HG03460 (cell line): Measurements from ENCODE around the gene PTPRO.

Experiments
- ATAC-seq: cut with Tn5 transposase; IDR thresholded peaks from one replicate; pipeline ENCODE4 v1.9.1; 2021; ENCODE audit not compliant: unreplicated experiment

PTPRO gene

GRCh38 chr12:15322164-15323061, at the start of gene PTPRO:
PTPRO (plus strand) TSS chr12:15322508.
- no peak for ATAC-seq

- ATAC-seq = no peak
Measured at GRCh38 chr12:15273896-15274295, 48.4 kb upstream of the PTPRO start.

DNA sequence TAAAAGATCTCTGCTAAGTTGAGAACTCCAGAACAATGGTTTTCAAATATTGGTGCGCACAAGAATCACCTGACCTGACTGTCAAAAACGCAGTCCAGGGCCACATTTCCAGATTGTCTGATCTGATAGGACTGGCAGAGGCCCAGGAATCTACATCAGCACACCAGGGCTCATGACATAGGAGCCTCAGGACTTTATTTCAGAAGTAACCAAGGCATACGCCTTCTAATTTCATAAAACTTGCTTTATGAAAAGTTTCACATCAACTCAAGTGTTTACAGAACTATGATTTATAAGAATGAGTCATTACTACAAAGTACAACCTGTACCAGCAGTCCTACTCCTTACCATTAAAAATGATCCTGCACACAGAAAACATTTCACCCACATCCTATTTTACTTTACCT, 47.7 kb upstream of the PTPRO start:
- no peak for ATAC-seq

GRCh38 chr12:15276088-15276698, 46.1 kb upstream of the PTPRO start:
- no peak for ATAC-seq

GRCh38 chr12:15278816-15279658, 43.3 kb upstream of the PTPRO start:
- ATAC-seq = peak; percentile 82

GRCh38 chr12:15280930-15281329, 41.4 kb upstream of the PTPRO start:
- no peak for ATAC-seq

GRCh38 chr12:15289192-15289591, 33.1 kb upstream of the PTPRO start:
- no peak for ATAC-seq

DNA sequence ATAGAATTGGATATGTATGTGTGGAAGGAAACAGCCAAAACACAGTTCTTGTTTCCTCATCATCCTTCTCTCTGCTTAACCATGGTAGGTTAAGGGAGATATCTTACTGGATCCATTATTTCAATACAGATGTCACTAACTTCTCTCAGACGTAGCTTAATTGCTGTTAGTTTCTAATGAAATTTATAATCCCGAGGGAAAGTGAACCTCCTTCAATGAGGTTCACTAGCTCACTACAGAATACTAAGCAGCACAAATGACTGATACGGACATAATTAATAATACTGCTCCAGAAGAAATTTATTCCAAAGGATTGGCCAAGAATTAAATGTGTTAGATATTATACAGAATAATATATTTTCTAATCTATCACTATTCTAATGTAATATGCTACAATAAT, 28.6 kb upstream of the PTPRO start:
- ATAC-seq = no peak

- ATAC-seq = no peak
Measured at GRCh38 chr12:15299947-15300346, 22.4 kb upstream of the PTPRO start.

- no peak for ATAC-seq
Measured at GRCh38 chr12:15304296-15304695, 18.0 kb upstream of the PTPRO start.

DNA sequence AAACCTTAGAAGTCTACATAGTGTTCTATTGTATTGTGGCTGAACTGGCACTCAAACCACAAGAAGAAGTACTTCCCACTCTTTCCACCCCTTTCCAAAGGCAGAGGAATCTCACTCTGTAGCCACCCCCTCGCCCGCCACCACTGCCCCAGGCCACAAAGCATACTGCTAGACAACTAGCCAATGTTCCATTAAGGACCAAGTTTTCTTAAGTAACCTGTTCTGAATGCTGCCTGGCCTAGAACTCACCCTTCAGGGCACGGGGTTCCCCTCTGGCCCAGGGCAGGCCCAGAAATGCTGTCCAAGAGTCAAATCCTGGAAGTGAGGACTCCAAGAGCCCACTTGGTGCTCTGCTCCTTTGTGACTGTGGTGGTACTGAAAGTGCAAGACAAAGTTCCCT, 15.7 kb upstream of the PTPRO start:
- no peak for ATAC-seq

GRCh38 chr12:15307079-15307478, 15.2 kb upstream of the PTPRO start:
- ATAC-seq = no peak

- no peak for ATAC-seq
Measured at GRCh38 chr12:15318841-15319240, 3.5 kb upstream of the PTPRO start.

DNA sequence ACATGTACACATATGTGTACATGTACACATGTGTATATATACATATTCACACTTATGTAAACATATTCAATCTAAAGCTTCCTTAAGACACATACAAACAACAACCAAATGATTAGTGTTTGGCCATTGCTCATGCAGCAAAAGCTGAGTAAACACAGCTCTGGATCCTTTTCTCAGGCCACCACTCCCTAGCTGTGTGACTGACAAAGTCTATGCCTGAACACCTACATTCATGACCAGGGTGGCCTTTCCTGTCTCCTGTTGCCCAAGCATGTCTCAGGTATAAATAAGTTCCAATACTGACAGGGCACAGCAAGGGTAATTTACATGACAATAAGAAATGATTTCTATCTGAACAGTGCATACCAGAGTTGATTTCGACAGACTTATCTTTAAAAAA, 1.4 kb upstream of the PTPRO start:
- ATAC-seq = no peak

GRCh38 chr12:15323480-15323879, 1.2 kb downstream of the PTPRO start:
- no peak for ATAC-seq

DNA sequence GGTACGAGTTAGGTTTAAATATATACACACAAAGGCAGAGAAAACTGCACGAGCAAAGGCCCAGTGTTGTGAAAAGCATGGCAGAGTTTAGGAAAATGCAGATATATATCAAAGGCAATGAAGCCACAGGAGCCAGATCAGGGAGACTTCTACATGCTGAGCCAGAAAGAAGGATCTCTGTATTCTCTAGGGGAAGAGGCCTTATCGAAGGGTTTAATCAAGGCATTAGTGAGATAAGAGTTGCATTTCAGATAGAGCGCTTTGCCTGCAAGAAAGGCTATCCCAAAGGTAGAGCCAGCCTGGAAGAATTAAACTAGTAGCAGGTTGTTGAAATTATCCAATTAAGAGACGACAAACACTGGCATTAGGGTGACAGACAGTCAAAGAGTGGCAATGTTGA, 7.6 kb downstream of the PTPRO start:
- ATAC-seq = no peak

GRCh38 chr12:15334225-15334624, 11.9 kb downstream of the PTPRO start:
- no peak for ATAC-seq

GRCh38 chr12:15335959-15336358, 13.7 kb downstream of the PTPRO start:
- no peak for ATAC-seq

DNA sequence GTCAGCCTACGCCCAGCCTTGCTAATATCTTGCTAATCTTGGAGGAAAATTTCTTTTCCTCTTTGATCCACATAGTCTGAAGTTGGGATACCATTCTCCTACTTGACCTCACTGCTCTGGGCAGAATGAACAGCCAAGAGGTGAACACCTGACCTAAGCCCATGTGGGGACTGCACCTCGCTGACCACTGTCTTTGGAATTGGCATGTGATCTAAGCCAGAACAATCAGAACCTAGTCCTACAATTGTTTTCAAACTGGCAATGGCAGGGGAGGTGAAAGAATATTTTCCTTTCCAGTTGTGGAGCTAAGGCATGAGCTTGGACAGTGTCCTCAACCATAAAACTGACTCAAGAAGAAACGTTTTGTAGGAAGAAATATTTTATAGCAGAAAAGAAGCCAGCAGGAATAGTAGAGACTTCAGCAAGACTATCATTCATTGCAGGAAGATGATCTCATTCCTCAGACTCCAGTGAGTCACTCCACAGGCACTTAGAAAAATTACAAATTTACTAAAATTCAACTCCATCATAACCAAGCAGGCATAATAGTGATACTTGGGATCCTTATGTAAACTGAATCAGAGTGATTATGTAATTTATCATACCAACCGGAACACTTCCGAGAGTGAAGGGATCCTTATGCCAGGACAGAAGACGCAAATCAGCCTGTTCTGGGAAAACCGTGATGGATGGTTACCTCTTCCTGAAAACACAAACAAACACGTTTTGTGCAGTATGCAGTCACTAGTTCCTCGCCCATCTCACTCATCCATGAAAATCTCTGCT, 14.7 kb downstream of the PTPRO start:
- ATAC-seq = no peak

GRCh38 chr12:15341371-15341770, 19.1 kb downstream of the PTPRO start:
- ATAC-seq = no peak

DNA sequence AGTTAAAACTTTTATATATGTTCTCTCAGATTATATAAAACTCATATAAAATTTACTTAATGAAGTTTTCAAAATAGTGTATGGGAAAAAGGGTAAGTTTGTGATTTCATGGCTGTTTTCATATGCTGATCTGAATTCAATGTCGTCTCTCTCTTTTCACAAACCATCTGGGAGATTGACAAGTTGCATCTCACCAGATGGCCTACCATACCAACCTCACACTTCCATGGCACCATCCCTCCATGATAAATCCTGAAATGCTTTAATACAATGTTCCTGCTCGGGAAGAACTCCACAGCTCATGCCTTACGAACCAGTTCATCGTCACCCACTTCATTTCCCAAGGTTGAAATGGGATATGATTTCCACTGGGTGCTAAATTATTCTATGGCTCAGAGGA, 22.3 kb downstream of the PTPRO start:
- ATAC-seq = no peak
